Endometrium (tissue), 2 donors: ENCODE measurements around the gene CYP4A11.
"Not testable (repeated sequence)": the region's sequence is repeated elsewhere in the genome, so short reads cannot be mapped to it uniquely, and the experiment has no call there.

Source experiments
- FAIRE-seq: peaks from 2 replicates; lab custom pipeline; 2012; peaks lifted over from hg19 to GRCh38; lab: Jason Lieb, UNC
- donor health status: control.
- donor health status: control.

Gene CYP4A11

GRCh38 chr1:46941135-46941694 lies at the start of gene CYP4A11:
TSS of gene CYP4A11 (minus strand) at chr1:46941476. CDS start at chr1:46941433, 43 bp downstream.
- no peak for FAIRE-seq

- not testable (repeated sequence) for FAIRE-seq
Observed at GRCh38 chr1:46990541-46990940, 49.3 kb upstream of the CYP4A11 start.

GRCh38 chr1:46983830-46984586 lies 42.7 kb upstream of the CYP4A11 start:
- FAIRE-seq: no peak

GRCh38 chr1:46983166-46983829 lies 42.0 kb upstream of the CYP4A11 start:
- FAIRE-seq: no peak

- no peak for FAIRE-seq
Observed at GRCh38 chr1:46969014-46969619, 27.8 kb upstream of the CYP4A11 start.

GRCh38 chr1:46962272-46962671 lies 21.0 kb upstream of the CYP4A11 start:
- not testable (repeated sequence) for FAIRE-seq

- FAIRE-seq: no peak
Observed at GRCh38 chr1:46961066-46961758, 19.9 kb upstream of the CYP4A11 start.

GRCh38 chr1:46960250-46960649 lies 19.0 kb upstream of the CYP4A11 start:
- no peak for FAIRE-seq

- FAIRE-seq: not testable (repeated sequence)
Observed at GRCh38 chr1:46955116-46955515, 13.8 kb upstream of the CYP4A11 start.

GRCh38 chr1:46953847-46954246 lies 12.6 kb upstream of the CYP4A11 start:
- FAIRE-seq: not testable (repeated sequence)

- not testable (repeated sequence) for FAIRE-seq
Observed at GRCh38 chr1:46949417-46949666, 8.1 kb upstream of the CYP4A11 start.

GRCh38 chr1:46948629-46949416 lies 7.5 kb upstream of the CYP4A11 start:
- no peak for FAIRE-seq

- not testable (repeated sequence) for FAIRE-seq
Observed at GRCh38 chr1:46947706-46948105, 6.4 kb upstream of the CYP4A11 start.

GRCh38 chr1:46942086-46942485 lies 810 bp upstream of the CYP4A11 start:
- no peak for FAIRE-seq

GRCh38 chr1:46940307-46940706 lies 969 bp downstream of the CYP4A11 start:
- no peak for FAIRE-seq

- no peak for FAIRE-seq
Observed at GRCh38 chr1:46937270-46937669, 4.0 kb downstream of the CYP4A11 start.

- no peak for FAIRE-seq
Observed at GRCh38 chr1:46936788-46937187, 4.5 kb downstream of the CYP4A11 start.

GRCh38 chr1:46934852-46935251 lies 6.4 kb downstream of the CYP4A11 start:
- not testable (repeated sequence) for FAIRE-seq

- FAIRE-seq: not testable (repeated sequence)
Observed at GRCh38 chr1:46932020-46932419, 9.3 kb downstream of the CYP4A11 start.

GRCh38 chr1:46931151-46931550 lies 10.1 kb downstream of the CYP4A11 start:
- no peak for FAIRE-seq

GRCh38 chr1:46927249-46927835 lies 13.9 kb downstream of the CYP4A11 start:
- FAIRE-seq: no peak
